Tibial artery (tissue), 4 donors: Measurements from ENCODE around the gene BRMS1.
"Not testable (repeated sequence)": the region's sequence is repeated elsewhere in the genome, so short reads cannot be mapped to it uniquely, and the experiment has no call there.

Source experiments
- DNase-seq, 2 donors: peaks; one replicate each; pipeline ENCODE4 v3.0.0-alpha.2; 2019
- H3K27ac ChIP-seq, 2 donors: fragments of 200-600 bp; sonication (generic) in 1 of 2; 1 replicate in 1 of 2; 2 replicates in 1 of 2; pipeline ENCODE4 v1.5.1; 2018 to 2019; ENCODE audit warnings: mild to moderate bottlenecking in 1 of 2
- H3K27me3 ChIP-seq, 2 donors: fragments of 200-600 bp; sonication (generic) in 1 of 2; one replicate each; pipeline versions ENCODE4 v1.5.1 to v1.6.0; 2016 to 2019
- H3K36me3 ChIP-seq, 3 donors: fragments of 200-600 bp; sonication (generic) in 2 of 3; one replicate each; pipeline ENCODE4 v1.5.1; 2016 to 2019; ENCODE audit warnings: mild to moderate bottlenecking in 2 of 3
- H3K4me1 ChIP-seq, 4 donors: fragments of 200-600 bp; sonication (generic) in 2 of 4; 1 replicate in 3 of 4; 2 replicates in 1 of 4; pipeline ENCODE4 v1.5.1; 2016 to 2019
- H3K4me3 ChIP-seq, 2 donors: fragments of 200-600 bp; sonication (generic) in 1 of 2; 1 replicate in 1 of 2; 2 replicates in 1 of 2; pipeline ENCODE4 v1.5.1; 2018 to 2019; ENCODE audit warnings: mild to moderate bottlenecking in 2 of 2
- H3K9me3 ChIP-seq, 3 donors: fragments of 200-600 bp; sonication (generic) in 1 of 3; one replicate each; pipeline ENCODE4 v1.5.1; 2016 to 2019
- intact Hi-C: fragments of 100-400 bp; cut with DNase I; formaldehyde crosslinking; loops from one replicate; pipeline ENCODE4 v1.15.0; 2023; ENCODE audit warnings: low total_unique reads
- TF ChIP-seq, protein P1 (sequence below), 2 experiments: fragments of 200-600 bp in 1 of 2; fragments of 450-650 bp in 1 of 2; IDR thresholded peaks; one replicate each; pipeline ENCODE4 v1.5.1; 2017 to 2019; ENCODE audit warnings: antibody characterized with exemption in 2 of 2, mild to moderate bottlenecking in 1 of 2, moderate library complexity in 1 of 2

The BRMS1 gene

DNA sequence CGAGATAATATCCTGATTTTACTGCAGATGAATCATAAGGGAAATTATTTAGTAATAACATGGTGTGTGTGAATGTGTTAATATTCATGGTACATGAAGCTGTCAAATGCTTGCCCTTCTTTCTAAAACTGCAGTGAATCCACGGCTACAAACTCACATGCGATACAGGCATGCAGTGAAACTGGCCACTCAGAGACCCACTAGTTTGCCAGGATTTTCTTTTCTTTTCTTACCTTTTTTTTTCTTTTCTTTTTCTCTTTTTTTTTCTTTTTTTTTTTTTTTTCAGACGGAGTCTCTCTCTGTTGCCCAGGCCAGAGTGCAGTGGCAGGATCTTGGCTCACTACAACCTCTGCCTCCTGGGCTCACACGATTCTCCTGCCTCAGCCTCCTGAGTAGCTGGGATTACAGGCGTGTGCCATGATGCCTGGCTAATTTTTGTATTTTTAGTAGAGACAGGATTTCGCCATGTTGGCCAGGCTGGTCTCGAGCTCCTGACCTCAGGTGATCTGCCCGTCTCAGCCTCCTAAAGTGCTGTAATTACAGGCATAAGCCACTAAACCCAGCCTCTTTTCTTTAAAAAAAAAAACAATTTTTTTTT, 28.9 kb upstream of the BRMS1 start:
- H3K36me3 ChIP-seq, H3K4me3 ChIP-seq, intact Hi-C loops, H3K9me3 ChIP-seq, H3K27ac ChIP-seq, DNase-seq: not testable (repeated sequence)
- peaks cover 2 to 23% of the 10 kb centered on the region in 2 donors for H3K27me3 ChIP-seq
- peaks cover 3 to 32% (median 20%) of the 10 kb centered on the region in 4 donors for H3K4me1 ChIP-seq

GRCh38 chr11:66373265-66373664, 28.4 kb upstream of the BRMS1 start:
- no peak for DNase-seq
- no peak overlapping the region for H3K27ac ChIP-seq

DNA sequence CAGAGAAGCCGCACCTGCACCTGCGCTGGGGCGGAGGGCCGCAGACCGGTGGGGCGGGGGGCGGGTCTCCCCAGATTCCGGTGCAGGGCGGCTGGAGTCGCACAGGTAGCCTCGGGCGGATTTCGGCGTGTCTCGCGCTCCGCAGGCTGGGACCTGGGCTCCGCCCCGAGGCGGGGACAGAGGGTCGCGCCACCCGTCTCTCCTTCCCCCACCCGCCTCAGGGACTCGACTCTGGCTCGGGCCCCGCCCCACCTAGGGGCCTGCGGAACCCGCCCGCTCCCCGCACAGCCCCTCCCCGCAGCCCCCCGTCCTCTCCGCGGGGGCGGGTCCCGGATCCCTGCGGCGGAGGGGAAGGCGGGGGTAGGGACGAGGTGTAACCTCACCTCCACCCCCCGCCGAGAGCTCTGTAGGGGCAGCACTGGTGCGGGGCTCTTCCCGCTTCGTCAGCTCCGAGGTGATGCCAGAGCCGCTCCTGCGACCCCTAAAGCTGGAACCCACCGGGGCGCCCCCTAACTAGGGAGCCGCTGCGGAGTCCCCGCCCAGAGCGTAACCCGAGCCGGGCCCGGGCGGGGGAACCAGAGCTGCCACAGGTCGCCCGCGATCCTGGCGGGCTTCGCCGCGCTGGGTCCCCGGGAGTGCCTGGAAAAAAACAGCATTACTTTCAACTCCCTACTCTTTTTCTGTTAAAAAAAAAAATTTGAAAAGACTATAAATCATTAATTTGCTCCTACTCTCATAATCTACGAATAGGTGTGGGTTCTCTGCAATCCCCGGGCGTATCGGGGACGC, 26.9 kb upstream of the BRMS1 start, which contains the start of gene SLC29A2:
SLC29A2 (minus strand) TSS at position 134 of the 789 bp plus-strand sequence. CDS start 169 bp downstream, outside the sequence.
- TF ChIP-seq, protein P1, sequence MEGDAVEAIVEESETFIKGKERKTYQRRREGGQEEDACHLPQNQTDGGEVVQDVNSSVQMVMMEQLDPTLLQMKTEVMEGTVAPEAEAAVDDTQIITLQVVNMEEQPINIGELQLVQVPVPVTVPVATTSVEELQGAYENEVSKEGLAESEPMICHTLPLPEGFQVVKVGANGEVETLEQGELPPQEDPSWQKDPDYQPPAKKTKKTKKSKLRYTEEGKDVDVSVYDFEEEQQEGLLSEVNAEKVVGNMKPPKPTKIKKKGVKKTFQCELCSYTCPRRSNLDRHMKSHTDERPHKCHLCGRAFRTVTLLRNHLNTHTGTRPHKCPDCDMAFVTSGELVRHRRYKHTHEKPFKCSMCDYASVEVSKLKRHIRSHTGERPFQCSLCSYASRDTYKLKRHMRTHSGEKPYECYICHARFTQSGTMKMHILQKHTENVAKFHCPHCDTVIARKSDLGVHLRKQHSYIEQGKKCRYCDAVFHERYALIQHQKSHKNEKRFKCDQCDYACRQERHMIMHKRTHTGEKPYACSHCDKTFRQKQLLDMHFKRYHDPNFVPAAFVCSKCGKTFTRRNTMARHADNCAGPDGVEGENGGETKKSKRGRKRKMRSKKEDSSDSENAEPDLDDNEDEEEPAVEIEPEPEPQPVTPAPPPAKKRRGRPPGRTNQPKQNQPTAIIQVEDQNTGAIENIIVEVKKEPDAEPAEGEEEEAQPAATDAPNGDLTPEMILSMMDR (IDR thresholded peaks at IDR 0.05): no peak
- H3K27me3 ChIP-seq: peaks cover 2 to 18% of the 10 kb centered on the region in 2 donors
- DNase-seq: peak in 1 of 2 donors; percentile 69

More at GRCh38 chr11:66373265-66373664, 28.4 kb upstream of the BRMS1 start:
- peaks cover 3 to 32% (median 20%) of the 10 kb centered on the region in 4 donors for H3K4me1 ChIP-seq
- peaks cover 2 to 23% of the 10 kb centered on the region in 2 donors for H3K27me3 ChIP-seq
- TF ChIP-seq, protein P1 (IDR thresholded peaks at IDR 0.05): no peak
- H3K9me3 ChIP-seq: no peaks in the 10 kb centered on the region
- H3K36me3 ChIP-seq: no peaks in the 10 kb centered on the region
- H3K4me3 ChIP-seq: no peak overlapping the region
- intact Hi-C loops: no loop called here

DNA sequence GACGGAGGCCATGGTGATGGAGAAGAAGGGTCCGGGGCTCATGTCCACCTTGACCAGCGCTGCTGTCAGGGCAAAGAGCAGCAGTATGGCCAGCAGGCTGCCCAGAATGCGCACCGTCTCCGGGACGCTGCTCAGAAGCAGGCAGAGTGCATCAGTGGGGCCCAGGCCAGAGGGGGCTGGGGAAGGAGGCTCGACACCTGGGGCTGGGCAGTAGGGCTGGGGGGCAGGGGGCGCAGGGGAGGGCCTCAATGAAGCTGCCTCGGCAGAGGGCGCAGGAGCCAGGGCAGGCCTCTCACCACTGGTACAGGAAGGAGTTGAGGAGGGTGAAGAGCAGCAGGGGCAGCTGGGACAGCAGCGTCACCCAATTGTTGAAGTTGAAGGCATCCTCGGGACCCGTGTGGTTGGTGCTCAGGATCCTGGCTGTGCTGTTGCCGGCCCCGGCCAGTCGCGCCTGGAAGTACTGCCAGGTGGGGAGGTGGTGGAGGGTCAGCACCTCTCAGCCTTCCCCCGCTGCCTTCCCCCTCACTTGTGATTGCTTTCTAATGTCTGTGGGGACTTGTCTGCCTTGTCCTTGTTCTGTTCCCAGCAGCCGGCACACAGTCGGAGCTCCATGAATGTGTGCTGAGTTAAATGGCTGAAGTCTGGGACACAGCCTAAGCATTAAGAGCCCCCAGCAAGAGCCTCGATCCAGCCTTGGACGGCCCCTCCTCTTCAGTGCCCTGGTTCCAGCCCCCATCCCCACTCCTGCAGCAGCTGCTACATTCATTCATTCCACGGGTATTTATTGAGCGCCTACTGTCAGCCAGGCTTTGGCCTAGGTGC, 24.4 kb upstream of the BRMS1 start:
- DNase-seq: no peak
- intact Hi-C loops: no loop called here
- TF ChIP-seq, protein P1 (IDR thresholded peaks at IDR 0.05): no peak
- H3K27me3 ChIP-seq: peaks cover 2 to 7% of the 10 kb centered on the region in 2 donors
- peaks cover 3 to 32% (median 20%) of the 10 kb centered on the region in 4 donors for H3K4me1 ChIP-seq
- H3K9me3 ChIP-seq: no peaks in the 10 kb centered on the region
- no peak overlapping the region for H3K4me3 ChIP-seq
- no peaks in the 10 kb centered on the region for H3K36me3 ChIP-seq
- H3K27ac ChIP-seq: no peak overlapping the region

More for the DNA sequence above, 26.9 kb upstream of the BRMS1 start, which contains the start of gene SLC29A2:
- Histone ChIP-seq H3K4me1 (peaks cover 3 to 32% (median 20%) of the 10 kb centered on the region in 4 donors), H3K9me3 (no peaks in the 10 kb centered on the region), H3K4me3 (peak within 1 kb of the TSS; percentile 55 to 75), H3K27ac (peak within 1 kb of the TSS; percentile 35 to 55), H3K36me3 (no peaks in the 10 kb centered on the region)
- intact Hi-C loops: no loop called here

GRCh38 chr11:66368484-66368883, 23.6 kb upstream of the BRMS1 start:
- DNase-seq: no peak
- H3K27ac ChIP-seq: no peak overlapping the region
- peaks cover 2 to 4% of the 10 kb centered on the region in 2 donors for H3K27me3 ChIP-seq
- no peak overlapping the region for H3K4me3 ChIP-seq
- H3K36me3 ChIP-seq: no peaks in the 10 kb centered on the region
- H3K9me3 ChIP-seq: no peaks in the 10 kb centered on the region
- H3K4me1 ChIP-seq: peaks cover 3 to 32% (median 20%) of the 10 kb centered on the region in 4 donors
- intact Hi-C loops: no loop called here
- TF ChIP-seq, protein P1 (IDR thresholded peaks at IDR 0.05): no peak
